Neuronal stem cell (in vitro differentiated cells): ENCODE data around the gene PYGO2. TPM values are rescaled to one million over a fixed set of nuclear protein-coding genes. Genes with fewer than 3 reads are reported as not detected.

ENCODE experiments used
- DNase-seq: peaks from one replicate; pipeline ENCODE4 v3.0.0-alpha.2; 2013; ENCODE audit warnings: low spot score
- H2AFZ ChIP-seq: one replicate; pipeline ENCODE4 v1.6.1; 2013; ENCODE audit warnings: mild to moderate bottlenecking, low read length, inconsistent platforms
- H2AK5ac ChIP-seq: 2 replicates; pipeline ENCODE4 v1.6.1; 2013; ENCODE audit warnings: low read depth, mild to moderate bottlenecking, inconsistent platforms, low read length, moderate library complexity, mixed read lengths
- H2BK120ac ChIP-seq: 2 replicates; pipeline ENCODE4 v1.6.1; 2013; ENCODE audit warnings: low read depth, mild to moderate bottlenecking, inconsistent platforms, low read length, moderate library complexity, mixed read lengths
- H2BK12ac ChIP-seq: one replicate; pipeline ENCODE4 v1.6.1; 2013; ENCODE audit warnings: low read length, inconsistent platforms
- H2BK15ac ChIP-seq: 2 replicates; pipeline ENCODE4 v1.6.1; 2013; ENCODE audit warnings: mild to moderate bottlenecking, low read length, inconsistent platforms, mixed read lengths
- H2BK5ac ChIP-seq: one replicate; pipeline ENCODE4 v1.6.1; 2013; ENCODE audit warnings: inconsistent platforms, mild to moderate bottlenecking, low read length, moderate library complexity
- H3K14ac ChIP-seq: one replicate; pipeline ENCODE4 v1.6.1; 2013; ENCODE audit warnings: low read length, inconsistent platforms
- H3K18ac ChIP-seq: 2 replicates; pipeline ENCODE4 v1.6.1; 2013; ENCODE audit warnings: low read length, inconsistent platforms
- H3K23ac ChIP-seq: 2 replicates; pipeline ENCODE4 v1.6.1; 2013; ENCODE audit warnings: low read depth, mild to moderate bottlenecking, mixed read lengths, low read length, inconsistent platforms; ENCODE audit not compliant: poor library complexity
- H3K27ac ChIP-seq: replicated peaks from 3 replicates; pipeline ENCODE4 v1.5.1; 2013; ENCODE audit warnings: low read length, inconsistent platforms
- H3K27me3 ChIP-seq, 3 experiments: 2 replicates each; pipeline ENCODE4 v1.6.1; 2013; ENCODE audit warnings: low read length in 3 of 3, mild to moderate bottlenecking in 2 of 3, inconsistent platforms in 1 of 3, low read depth in 1 of 3, mixed read lengths in 1 of 3, moderate library complexity in 1 of 3; ENCODE audit not compliant: control insufficient read depth in 3 of 3, insufficient read depth in 3 of 3
- H3K36me3 ChIP-seq, 2 donors: replicated peaks in 1 of 2; 2 replicates each; pipeline ENCODE4 v1.6.1; 2013; ENCODE audit warnings: low read length in 2 of 2; ENCODE audit not compliant: control insufficient read depth in 2 of 2, insufficient read depth in 2 of 2
- H3K4ac ChIP-seq: 2 replicates; pipeline ENCODE4 v1.6.1; 2013; ENCODE audit warnings: inconsistent platforms, mild to moderate bottlenecking, low read length, moderate library complexity
- H3K4me1 ChIP-seq, 2 donors: 1 replicate in 1 of 2; 2 replicates in 1 of 2; pipeline ENCODE4 v1.6.1; 2013; ENCODE audit warnings: low read length in 2 of 2, low read depth in 1 of 2; ENCODE audit not compliant: control insufficient read depth in 2 of 2, insufficient read depth in 1 of 2
- H3K4me2 ChIP-seq: one replicate; pipeline ENCODE4 v1.6.1; 2013; ENCODE audit warnings: mild to moderate bottlenecking, low read length, inconsistent platforms; ENCODE audit not compliant: insufficient read depth, poor library complexity, severe bottlenecking
- H3K4me3 ChIP-seq, 2 donors: 2 replicates each; pipeline ENCODE4 v1.5.1; 2013; ENCODE audit warnings: low read length in 2 of 2, mild to moderate bottlenecking in 2 of 2, inconsistent platforms in 1 of 2, moderate library complexity in 1 of 2
- H3K79me1 ChIP-seq: one replicate; pipeline ENCODE4 v1.6.1; 2013; ENCODE audit warnings: low read depth, mild to moderate bottlenecking, inconsistent platforms, low read length, moderate library complexity
- H3K9ac ChIP-seq: one replicate; pipeline ENCODE4 v1.6.1; 2013; ENCODE audit warnings: mild to moderate bottlenecking, low read depth, low read length, inconsistent platforms; ENCODE audit not compliant: poor library complexity
- H3K9me3 ChIP-seq, 2 donors: replicated peaks in 1 of 2; 2 replicates each; pipeline versions ENCODE3 to v1.6.1; 2013; ENCODE audit warnings: low read length in 2 of 2, mild to moderate bottlenecking in 2 of 2, inconsistent platforms in 1 of 2, low read depth in 1 of 2, mixed read lengths in 1 of 2, moderate library complexity in 1 of 2; ENCODE audit not compliant: control insufficient read depth in 2 of 2, insufficient read depth in 1 of 2
- H4K8ac ChIP-seq: one replicate; pipeline ENCODE4 v1.6.1; 2013; ENCODE audit warnings: low read depth, mild to moderate bottlenecking, inconsistent platforms, low read length, moderate library complexity
- H4K91ac ChIP-seq: one replicate; pipeline ENCODE4 v1.6.1; 2013; ENCODE audit warnings: low read length, low read depth, mild to moderate bottlenecking, inconsistent platforms; ENCODE audit not compliant: poor library complexity
- WGBS, 2 donors: extraction: QIAGEN DNeasy Blood & Tissue Kit; methylation state at CpG; one replicate each; pipeline ENCODE4 v1.1.7; 2013; ENCODE audit warnings: missing lambda C conversion rate in 2 of 2, mixed read lengths in 1 of 2; ENCODE audit not compliant: insufficient read length in 2 of 2, insufficient replicate concordance in 1 of 2; ENCODE audit errors: extremely low coverage in 2 of 2; 5-methylcytosine and 5-hydroxymethylcytosine counted together
- polyA plus RNA-seq, 2 experiments: library from polyadenylated mRNA; stranded (reverse); fragments of 200-250 nt; gene quantifications; one replicate each; pipeline ENCODE4 v1.2.3, GENCODE V29; 2013

Gene PYGO2, protein sequence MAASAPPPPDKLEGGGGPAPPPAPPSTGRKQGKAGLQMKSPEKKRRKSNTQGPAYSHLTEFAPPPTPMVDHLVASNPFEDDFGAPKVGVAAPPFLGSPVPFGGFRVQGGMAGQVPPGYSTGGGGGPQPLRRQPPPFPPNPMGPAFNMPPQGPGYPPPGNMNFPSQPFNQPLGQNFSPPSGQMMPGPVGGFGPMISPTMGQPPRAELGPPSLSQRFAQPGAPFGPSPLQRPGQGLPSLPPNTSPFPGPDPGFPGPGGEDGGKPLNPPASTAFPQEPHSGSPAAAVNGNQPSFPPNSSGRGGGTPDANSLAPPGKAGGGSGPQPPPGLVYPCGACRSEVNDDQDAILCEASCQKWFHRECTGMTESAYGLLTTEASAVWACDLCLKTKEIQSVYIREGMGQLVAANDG
- 48.6 TPM for polyA plus RNA-seq (2013, experiment 1 of 2)
- polyA plus RNA-seq (2013, experiment 2 of 2), result 48.1 TPM

DNA sequence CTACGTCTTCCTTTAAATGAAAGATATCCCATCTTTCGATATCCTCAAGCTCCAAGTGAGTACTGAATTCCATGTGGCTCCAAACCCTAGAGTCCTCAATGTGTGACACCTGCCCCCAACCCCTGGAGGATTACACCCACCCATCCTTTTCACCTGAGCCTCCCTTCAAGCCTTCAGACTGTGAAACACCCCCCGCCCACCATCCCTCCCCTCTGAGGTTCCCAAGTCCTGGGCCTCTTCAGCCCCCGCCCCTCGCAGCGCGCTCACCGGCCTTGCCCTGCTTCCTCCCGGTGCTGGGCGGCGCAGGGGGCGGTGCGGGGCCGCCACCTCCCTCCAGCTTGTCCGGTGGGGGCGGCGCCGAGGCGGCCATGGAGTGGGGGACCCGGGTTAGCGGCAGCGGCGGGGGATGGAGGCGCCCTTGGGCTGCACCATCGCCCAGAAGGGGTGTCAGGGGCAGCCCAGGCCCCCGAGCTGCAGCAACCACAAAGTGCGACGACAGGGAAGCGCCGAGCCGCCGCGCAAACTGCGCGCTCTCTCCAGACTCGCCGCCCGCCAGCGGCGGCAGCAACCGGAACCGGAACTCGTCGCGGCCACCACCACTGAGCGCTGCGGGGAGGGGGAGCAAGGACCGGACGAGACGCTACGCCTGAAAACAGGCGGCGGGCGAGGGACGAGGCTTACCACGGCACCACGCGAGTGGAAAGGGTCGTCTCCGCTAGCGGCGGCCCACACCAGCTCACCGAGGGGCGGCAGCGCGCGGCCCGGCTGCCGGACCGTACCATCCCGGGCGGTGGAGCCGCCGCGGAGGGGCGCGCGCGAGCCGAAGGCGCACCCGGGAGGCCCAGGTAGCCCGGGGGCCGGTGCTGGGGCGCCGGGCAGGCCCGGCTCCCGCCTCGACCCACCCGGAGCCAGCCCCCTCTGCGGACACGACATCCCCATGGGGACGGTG, at the start of gene PYGO2:
TSS of gene PYGO2 (minus strand) at position 576 of the 949 bp plus-strand sequence. CDS start at position 370, 206 bp downstream.
- no peak within 1 kb of the TSS for H4K8ac ChIP-seq
- peaks cover 13 to 19% of the 10 kb centered on the region in 2 donors for H3K4me1 ChIP-seq
- H3K23ac ChIP-seq, result peak within 1 kb of the TSS; percentile 96
- no peak within 1 kb of the TSS for H2BK12ac ChIP-seq
- H3K36me3 ChIP-seq, result peaks cover 33 to 74% of the 10 kb centered on the region in 2 donors
- H3K4me2 ChIP-seq, result peak within 1 kb of the TSS; percentile 60
- peak within 1 kb of the TSS; percentile 89 to 99 for H3K4me3 ChIP-seq
- H2BK120ac ChIP-seq, result no peak within 1 kb of the TSS
- H3K79me1 ChIP-seq, result peaks cover 7% of the 10 kb centered on the region
- peak within 1 kb of the TSS; percentile 94 for H2BK5ac ChIP-seq
- peak within 1 kb of the TSS; percentile 75 for H3K14ac ChIP-seq
- DNase-seq, result peak; percentile 79
- no peaks in the 10 kb centered on the region for H3K9me3 ChIP-seq
- H2AK5ac ChIP-seq, result no peak within 1 kb of the TSS
- H4K91ac ChIP-seq, result no peak within 1 kb of the TSS
- H3K4ac ChIP-seq, result peak within 1 kb of the TSS; percentile 39
- peak within 1 kb of the TSS; percentile 99 for H3K9ac ChIP-seq
- peak within 1 kb of the TSS; percentile 100 for H3K18ac ChIP-seq
- H3K27me3 ChIP-seq, result no peaks in the 10 kb centered on the region
- H2BK15ac ChIP-seq, result peak within 1 kb of the TSS; percentile 97
- peak within 1 kb of the TSS; percentile 98 for H3K27ac ChIP-seq
- WGBS, 2 donors, result no CpG with 5 or more reads among the region's 93 CpGs
- H2AFZ ChIP-seq, result peak within 1 kb of the TSS; percentile 95

DNA sequence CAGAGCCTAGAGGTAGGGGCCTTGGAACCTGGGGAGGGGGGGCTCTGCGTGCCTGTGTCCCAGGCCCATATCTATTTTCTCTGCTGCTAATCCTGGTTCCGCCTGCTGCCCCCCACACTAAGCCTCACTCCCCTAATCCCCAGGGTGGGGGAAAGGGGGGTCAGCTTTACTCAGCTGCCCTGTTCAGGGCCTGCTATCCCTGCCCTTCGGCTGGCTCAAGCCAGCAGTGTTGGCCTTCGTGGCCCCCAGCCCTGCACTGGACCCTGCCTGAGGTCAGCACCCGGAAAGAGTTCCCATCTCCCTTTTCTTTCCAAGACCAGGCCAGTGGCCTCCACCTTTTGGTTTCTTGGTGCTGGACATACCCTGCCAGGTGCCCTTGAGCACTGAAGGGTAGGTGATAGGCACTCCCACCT, 49.4 kb upstream of the PYGO2 start:
- Histone ChIP-seq H3K79me1 (peaks cover 3% of the 10 kb centered on the region), H2AFZ (no peak overlapping the region), H2BK120ac (no peak overlapping the region), H2BK12ac (no peak overlapping the region), H2AK5ac (peak overlapping the region; percentile 58), H2BK15ac (peak overlapping the region; percentile 74), H2BK5ac (peak overlapping the region; percentile 91), H4K91ac (no peak overlapping the region), H3K4ac (no peak overlapping the region), H4K8ac (no peak overlapping the region), H3K4me1 (peaks cover 14 to 29% of the 10 kb centered on the region in 2 donors), H3K27me3 (no peaks in the 10 kb centered on the region), H3K36me3 (peaks cover 6 to 8% of the 10 kb centered on the region in 2 donors), H3K9ac (no peak overlapping the region), H3K4me3 (no peak overlapping the region), H3K14ac (no peak overlapping the region), H3K9me3 (no peaks in the 10 kb centered on the region), H3K23ac (no peak overlapping the region), H3K4me2 (no peak overlapping the region), H3K27ac (no peak overlapping the region), H3K18ac (peak overlapping the region; percentile 92)
- DNase-seq, result no peak
- WGBS, 2 donors, result no CpG with 5 or more reads among the region's 5 CpGs

DNA sequence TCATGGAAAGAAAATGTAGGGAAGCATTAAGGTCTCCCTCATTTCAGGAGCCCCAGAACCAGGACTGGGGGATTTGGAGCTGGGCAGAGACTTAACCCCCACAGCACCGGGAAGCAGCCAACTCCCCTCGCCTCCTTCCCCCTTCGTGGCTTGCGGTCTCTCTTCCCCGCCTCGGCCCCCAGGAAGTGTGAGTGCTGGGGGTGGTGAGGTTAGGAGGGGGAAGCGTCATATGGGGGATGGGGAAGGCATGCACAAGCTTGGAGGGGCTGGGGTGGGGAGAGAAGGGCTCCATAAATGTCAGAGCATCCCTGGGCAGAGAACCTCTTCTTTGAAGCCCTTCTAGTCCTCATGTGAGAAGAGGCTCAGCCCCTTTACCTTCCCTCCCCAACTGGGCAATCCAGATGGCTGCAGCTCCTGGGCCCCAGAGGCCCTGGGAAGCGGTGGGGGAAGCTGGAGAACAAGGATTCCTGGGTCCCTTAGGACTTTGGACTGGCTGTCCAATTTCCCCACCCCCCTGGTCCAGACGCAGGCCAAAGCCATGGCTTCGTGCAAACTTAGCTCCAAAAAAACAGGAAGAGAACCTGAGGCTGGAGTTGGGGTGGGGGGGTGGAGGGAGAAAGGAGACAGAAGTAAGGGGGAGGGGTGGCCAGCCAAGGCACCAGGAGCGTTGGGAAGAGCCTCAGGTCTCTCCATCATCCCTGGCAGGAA, 48.8 kb upstream of the PYGO2 start:
- no peak overlapping the region for H3K4me2 ChIP-seq
- peak overlapping the region; percentile 91 for H2BK5ac ChIP-seq
- H3K36me3 ChIP-seq, result peaks cover 0 to 2% of the 10 kb centered on the region in 2 donors
- H3K27ac ChIP-seq, result no peak overlapping the region
- H3K9me3 ChIP-seq, result no peaks in the 10 kb centered on the region
- peaks cover 14 to 29% of the 10 kb centered on the region in 2 donors for H3K4me1 ChIP-seq
- H2BK15ac ChIP-seq, result peak overlapping the region; percentile 74
- H2AFZ ChIP-seq, result no peak overlapping the region
- no peak overlapping the region for H3K4me3 ChIP-seq
- no peaks in the 10 kb centered on the region for H3K27me3 ChIP-seq
- peak overlapping the region; percentile 69 for H2BK12ac ChIP-seq
- no peak overlapping the region for H3K23ac ChIP-seq
- peaks cover 4% of the 10 kb centered on the region for H3K79me1 ChIP-seq
- no peak overlapping the region for H3K18ac ChIP-seq
- H3K4ac ChIP-seq, result no peak overlapping the region
- H2AK5ac ChIP-seq, result peak overlapping the region; percentile 86
- no CpG with 5 or more reads among the region's 11 CpGs for WGBS, 2 donors
- H4K8ac ChIP-seq, result no peak overlapping the region
- no peak for DNase-seq
- H2BK120ac ChIP-seq, result peak overlapping the region; percentile 12
- no peak overlapping the region for H4K91ac ChIP-seq
- H3K9ac ChIP-seq, result no peak overlapping the region
- no peak overlapping the region for H3K14ac ChIP-seq
